GM21515 (cell line): ENCODE results near the gene KLHL17.
"Not testable (repeated sequence)": the region's sequence is repeated elsewhere in the genome, so short reads cannot be mapped to it uniquely, and the experiment has no call there.

Experiments
- ATAC-seq: cut with Tn5 transposase; IDR thresholded peaks from one replicate; pipeline ENCODE4 v1.9.1; 2021; ENCODE audit not compliant: unreplicated experiment

The KLHL17 gene

GRCh38 chr1:966135-966703 lies 5.8 kb downstream of the KLHL17 start, which contains the start of gene PLEKHN1:
Gene PLEKHN1, plus strand, starts transcription at chr1:966482. Its CDS starts 50 bp downstream, at chr1:966532.
- peak; percentile 22 for ATAC-seq

GRCh38 chr1:966704-967300 lies 6.4 kb downstream of the KLHL17 start:
- peak; percentile 51 for ATAC-seq

DNA sequence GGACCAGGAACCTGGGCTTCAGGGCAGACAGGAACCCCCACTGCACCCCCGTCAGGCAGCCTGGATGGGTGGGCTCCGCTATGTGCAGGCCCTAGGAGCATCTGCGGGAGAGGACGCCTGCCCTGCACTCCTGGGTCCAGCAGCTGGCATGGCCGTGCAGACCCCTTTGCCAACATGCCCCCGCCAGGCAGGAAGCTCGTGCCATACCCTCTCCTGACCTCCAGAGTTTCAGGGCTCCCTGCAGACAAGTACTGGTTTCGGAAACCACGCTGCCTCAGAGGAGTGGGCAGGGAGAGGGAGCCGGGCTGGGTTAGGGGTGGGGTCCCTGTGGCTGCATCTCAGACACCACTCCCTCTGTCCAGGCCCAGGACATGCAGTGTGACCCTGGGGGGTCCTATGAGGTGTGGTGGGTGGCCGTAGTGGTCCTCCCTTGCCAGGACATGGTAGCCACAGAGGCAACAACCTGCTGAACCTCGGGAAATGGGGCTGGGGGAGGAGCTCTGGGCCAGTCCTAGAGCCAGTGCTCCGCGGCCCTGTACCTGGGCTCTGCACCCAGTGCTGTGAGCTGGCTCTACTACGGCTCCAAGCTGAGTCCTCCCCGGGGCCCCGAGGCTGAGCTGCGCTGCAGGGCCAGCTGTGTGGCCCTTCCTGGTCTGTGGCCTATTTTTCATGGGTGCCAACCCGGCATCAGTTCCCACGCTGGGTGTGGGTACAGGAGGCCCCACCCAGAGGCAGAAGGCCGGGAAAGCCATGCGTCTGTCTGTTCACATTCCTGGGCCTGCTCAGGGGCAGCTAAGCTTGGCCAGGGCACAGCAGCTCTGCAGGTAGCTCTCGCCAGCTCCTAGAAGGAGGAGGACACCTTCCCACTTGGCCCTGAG lies 7.3 kb downstream of the KLHL17 start:
- no peak for ATAC-seq

DNA sequence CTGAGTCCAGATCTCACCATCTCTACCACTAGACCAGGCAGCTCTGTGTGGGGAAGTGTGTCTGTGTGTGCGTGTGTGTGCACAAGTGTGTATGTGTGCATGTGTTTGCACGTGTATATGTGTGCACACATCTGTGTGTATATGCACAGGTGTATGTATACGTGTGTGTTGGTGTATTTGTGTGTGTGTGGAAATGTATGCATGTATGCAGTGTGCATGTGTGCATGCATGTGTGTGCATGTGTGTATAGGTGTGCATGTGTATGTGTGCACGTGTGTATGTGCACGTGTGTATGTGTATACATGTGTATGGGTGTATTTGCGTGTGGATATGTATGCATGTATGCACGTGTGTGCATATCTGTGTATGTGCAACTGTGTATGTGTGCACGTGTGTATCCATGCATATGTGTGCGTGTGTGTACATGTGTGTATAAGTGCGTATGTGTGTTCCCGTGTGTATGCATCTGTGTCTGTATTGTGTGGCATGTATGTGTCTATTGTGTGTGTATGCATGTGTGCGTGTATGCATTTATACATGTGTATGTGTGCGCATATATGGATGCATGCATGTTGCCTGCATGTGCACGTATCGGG lies 9.0 kb downstream of the KLHL17 start:
- ATAC-seq, result no peak

DNA sequence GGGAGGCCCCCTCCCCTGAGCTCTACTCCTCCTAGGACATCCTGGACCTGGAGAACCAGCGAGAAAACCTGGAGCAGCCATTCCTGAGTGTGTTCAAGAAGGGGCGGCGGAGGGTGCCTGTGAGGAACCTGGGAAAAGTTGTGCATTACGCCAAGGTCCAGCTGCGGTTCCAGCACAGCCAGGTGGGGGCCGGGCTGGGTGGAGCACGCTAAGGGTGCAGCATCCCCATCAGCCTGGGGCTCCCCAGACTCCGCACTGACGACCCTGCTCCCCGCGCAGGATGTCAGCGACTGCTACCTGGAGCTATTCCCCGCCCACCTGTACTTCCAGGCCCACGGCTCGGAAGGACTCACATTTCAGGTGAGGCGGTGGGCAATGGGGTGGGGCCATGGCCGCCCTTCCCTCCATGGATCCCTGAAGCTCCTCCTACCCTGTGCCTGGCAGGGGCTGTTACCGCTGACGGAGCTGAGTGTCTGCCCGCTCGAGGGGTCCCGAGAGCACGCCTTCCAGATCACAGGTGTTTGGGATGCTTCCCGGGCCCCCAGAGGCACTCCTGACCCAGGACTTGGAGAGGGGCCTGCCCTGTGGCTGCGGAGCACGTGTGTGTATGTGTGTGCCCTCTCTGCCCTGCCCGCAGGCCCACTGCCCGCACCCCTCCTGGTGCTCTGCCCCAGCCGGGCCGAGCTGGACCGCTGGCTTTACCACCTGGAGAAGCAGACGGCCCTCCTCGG lies 10.0 kb downstream of the KLHL17 start:
- no peak for ATAC-seq

DNA sequence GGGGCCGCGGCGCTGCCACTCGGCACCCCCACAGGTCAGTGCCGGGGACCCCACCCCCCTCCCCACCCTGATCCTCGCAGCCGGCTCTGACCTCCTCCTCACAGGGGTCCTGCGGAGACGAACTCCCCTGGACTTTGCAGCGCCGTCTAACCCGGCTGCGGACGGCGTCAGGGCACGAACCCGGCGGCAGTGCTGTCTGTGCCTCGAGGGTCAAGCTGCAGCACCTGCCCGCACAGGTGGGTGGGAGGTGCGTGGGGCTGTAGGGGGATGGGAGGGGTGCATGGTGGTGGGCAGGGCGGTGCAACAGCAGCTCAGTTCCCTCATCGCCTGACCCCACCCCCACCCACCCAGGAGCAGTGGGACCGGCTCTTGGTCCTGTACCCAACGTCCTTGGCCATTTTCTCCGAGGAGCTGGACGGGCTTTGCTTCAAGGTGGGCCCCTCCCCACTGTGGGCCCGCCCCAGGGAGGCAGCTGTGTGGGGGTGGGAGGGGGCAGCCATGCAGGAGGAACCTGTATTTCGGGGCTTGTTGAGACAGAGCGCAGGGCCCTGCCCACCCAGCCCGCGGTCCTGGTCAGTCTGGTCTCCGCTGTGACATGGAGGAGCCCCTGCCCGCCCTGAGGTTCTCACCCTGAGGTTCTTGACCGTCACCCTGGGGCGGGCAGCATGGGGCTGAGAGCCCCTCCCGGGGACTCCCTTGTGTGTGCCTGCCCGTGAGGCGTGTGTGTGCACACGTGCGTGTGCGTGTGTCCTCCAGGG lies 10.8 kb downstream of the KLHL17 start:
- no peak for ATAC-seq

- no peak for ATAC-seq
Measured at GRCh38 chr1:971751-972506, 11.5 kb downstream of the KLHL17 start.

DNA sequence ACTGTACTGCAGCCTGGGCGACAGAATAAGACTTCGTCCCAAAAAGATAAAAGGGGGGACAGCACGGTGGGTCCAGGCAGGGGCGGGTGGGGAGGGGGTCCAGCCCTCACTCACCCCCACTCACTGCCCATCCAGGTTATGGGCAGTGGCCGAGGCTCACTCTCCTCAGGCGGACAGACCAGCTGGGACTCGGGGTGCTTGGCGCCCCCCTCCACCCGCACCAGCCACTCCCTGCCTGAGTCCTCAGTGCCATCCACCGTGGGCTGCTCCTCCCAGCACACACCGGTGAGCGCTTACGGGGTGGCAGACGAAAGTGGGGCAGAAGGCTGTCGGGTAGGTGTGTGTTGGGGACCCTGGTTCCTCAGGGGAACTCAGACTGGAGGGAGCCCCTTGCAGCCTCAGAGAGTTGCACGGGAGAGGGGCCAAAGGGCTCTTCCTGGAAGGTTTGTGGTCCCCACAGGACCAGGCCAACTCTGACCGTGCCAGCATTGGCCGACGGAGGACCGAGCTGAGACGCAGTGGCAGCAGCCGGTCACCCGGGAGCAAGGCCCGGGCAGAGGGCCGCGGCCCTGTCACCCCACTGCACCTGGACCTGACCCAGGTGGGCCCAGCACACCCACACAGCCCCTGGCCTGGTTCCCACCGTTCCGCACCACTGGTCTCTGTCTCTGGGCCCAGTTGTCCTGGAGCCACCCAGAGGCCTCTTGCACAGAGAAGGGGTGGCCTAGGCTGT lies 12.5 kb downstream of the KLHL17 start:
- no peak for ATAC-seq

- no peak for ATAC-seq
Measured at GRCh38 chr1:973459-974292, 13.3 kb downstream of the KLHL17 start.

DNA sequence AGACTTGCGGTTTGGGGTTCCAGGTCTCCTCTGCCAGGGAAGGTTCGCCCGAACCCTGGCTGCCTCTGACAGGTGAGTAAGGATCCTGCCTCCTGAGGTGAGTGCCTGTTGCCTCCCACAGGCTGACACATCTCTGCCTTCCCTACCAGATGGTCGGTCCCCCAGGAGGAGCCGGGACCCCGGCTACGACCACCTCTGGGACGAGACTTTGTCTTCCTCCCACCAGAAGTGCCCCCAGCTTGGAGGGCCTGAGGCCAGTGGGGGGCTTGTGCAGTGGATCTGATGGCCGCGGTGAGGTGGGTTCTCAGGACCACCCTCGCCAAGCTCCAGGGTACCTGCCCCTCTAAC lies 13.9 kb downstream of the KLHL17 start:
- ATAC-seq, result no peak

DNA sequence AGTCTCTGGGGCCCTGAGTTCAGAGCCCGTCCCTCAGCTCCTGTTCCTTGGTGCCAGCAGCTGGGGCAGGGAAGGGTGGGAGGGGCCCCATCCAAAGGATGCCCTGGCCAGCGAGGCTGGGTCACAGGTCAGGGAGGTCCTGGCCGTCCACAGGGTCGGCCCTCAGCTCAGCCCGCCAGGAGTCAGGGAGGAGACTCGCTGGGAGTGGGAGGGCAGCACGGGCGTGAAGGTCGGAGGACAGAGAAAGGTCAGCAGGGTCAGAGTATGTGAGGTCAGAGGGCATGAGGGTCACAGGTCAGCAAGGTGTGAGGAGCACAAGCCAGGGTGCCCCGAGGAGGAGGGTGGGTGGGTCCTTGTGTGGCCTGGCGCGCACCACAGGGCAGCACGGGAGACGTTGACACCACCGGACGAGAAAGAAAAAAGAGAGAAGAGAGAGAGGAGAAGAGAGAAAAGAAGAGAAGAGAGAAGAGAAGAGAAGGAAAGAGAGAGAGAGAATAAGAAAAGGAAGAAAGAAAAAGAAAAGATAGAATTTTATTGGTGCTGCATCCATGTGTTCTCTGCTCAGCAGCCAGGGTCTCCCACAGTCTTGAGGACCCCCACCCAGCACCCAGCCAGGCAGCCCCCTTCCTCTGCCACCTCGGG lies 14.4 kb downstream of the KLHL17 start:
- ATAC-seq, result no peak

GRCh38 chr1:975365-975764 lies 15.0 kb downstream of the KLHL17 start:
- no peak for ATAC-seq

GRCh38 chr1:975896-976683 lies 15.7 kb downstream of the KLHL17 start:
- no peak for ATAC-seq

GRCh38 chr1:976791-977190 lies 16.4 kb downstream of the KLHL17 start:
- not testable (repeated sequence) for ATAC-seq

DNA sequence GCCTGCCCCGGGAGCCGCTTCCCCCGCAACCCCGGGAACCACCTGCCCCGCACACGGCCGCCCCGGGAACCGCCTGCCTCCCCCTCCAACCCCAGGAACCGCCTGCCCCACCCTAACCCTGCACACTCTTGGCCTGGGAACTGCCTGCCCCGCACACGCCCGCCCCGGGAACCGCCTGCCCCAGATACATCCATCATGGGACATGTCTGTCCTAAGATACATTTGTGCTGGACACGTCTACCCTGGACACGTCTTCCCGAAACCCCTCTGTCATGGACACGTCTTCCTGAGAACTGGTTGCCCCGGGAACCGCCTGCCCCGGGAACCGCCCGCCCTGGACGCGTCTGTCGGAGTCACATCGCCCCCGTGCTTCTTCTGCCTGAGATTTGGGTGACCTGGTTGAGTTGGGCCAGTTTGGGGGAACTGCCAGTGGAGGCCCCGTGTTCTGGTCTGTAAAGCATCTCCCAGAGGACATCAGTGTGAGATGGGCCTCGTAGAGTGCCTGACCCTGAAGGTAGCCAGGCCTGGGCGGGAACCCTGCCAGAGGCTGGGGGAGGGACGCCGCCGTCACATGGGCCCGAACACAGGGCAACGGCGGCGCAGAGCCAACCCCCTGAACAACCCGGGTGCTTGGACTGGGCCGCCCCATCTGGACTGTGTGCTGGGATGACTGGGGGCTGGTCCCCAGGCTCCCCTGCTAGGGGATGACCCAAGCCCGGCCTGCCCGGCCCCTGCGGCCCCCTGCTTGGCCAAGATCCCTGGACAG lies 17.9 kb downstream of the KLHL17 start:
- no peak for ATAC-seq
